Activated CD4-positive, alpha-beta T cell treated with anti-CD3 and anti-CD28 coated beads, Interleukin-2, amount 50 U/mL, for 16 hours (primary cell): ENCODE results near the gene RILPL1.
"Not testable (repeated sequence)": the region's sequence is repeated elsewhere in the genome, so short reads cannot be mapped to it uniquely, and the experiment has no call there.

ENCODE experiments used
- DNase-seq: peaks from one replicate; pipeline ENCODE4 v3.0.0-alpha.2; 2020

RILPL1 gene

GRCh38 chr12:123533672-123534643 lies at the start of gene RILPL1:
RILPL1 (minus strand) TSS chr12:123533719; CDS start chr12:123533482, 237 bp downstream.
- peak; percentile 23 for DNase-seq

GRCh38 chr12:123580772-123581171 lies 47.3 kb upstream of the RILPL1 start:
- no peak for DNase-seq

GRCh38 chr12:123578829-123579228 lies 45.3 kb upstream of the RILPL1 start:
- DNase-seq, result not testable (repeated sequence)

- no peak for DNase-seq
These were observed 44.7 kb upstream of the RILPL1 start for GRCh38 chr12:123578243-123578642.

- DNase-seq, result no peak
These were observed 43.1 kb upstream of the RILPL1 start for GRCh38 chr12:123576611-123577010.

GRCh38 chr12:123573870-123574269 lies 40.4 kb upstream of the RILPL1 start:
- DNase-seq, result no peak

GRCh38 chr12:123572391-123572790 lies 38.9 kb upstream of the RILPL1 start:
- DNase-seq, result no peak

GRCh38 chr12:123571343-123571813 lies 37.9 kb upstream of the RILPL1 start:
- DNase-seq, result no peak

- no peak for DNase-seq
These were observed 25.9 kb upstream of the RILPL1 start for GRCh38 chr12:123559468-123559867.

GRCh38 chr12:123558487-123558886 lies 25.0 kb upstream of the RILPL1 start:
- not testable (repeated sequence) for DNase-seq

GRCh38 chr12:123554843-123555242 lies 21.3 kb upstream of the RILPL1 start:
- DNase-seq, result not testable (repeated sequence)

GRCh38 chr12:123554136-123554535 lies 20.6 kb upstream of the RILPL1 start:
- DNase-seq, result not testable (repeated sequence)

- no peak for DNase-seq
These were observed 17.2 kb upstream of the RILPL1 start for GRCh38 chr12:123550700-123551099.

- DNase-seq, result no peak
These were observed 14.6 kb upstream of the RILPL1 start for GRCh38 chr12:123548107-123548506.

- DNase-seq, result no peak
These were observed 12.8 kb upstream of the RILPL1 start for GRCh38 chr12:123546281-123546680.

- DNase-seq, result no peak
These were observed 10.0 kb upstream of the RILPL1 start for GRCh38 chr12:123543541-123543940.

GRCh38 chr12:123540899-123541662 lies 7.6 kb upstream of the RILPL1 start:
- no peak for DNase-seq

GRCh38 chr12:123535952-123536351 lies 2.4 kb upstream of the RILPL1 start:
- DNase-seq, result not testable (repeated sequence)

GRCh38 chr12:123532808-123533649 lies 490 bp downstream of the RILPL1 start:
- no peak for DNase-seq

- peak; percentile 31 for DNase-seq
These were observed 1.5 kb downstream of the RILPL1 start for GRCh38 chr12:123532019-123532418.

GRCh38 chr12:123531091-123531490 lies 2.4 kb downstream of the RILPL1 start:
- DNase-seq, result no peak

GRCh38 chr12:123530668-123531067 lies 2.9 kb downstream of the RILPL1 start:
- DNase-seq, result no peak

- no peak for DNase-seq
These were observed 3.8 kb downstream of the RILPL1 start for GRCh38 chr12:123529686-123530085.
